HEK293T (cell line): Measurements from ENCODE around the gene LANCL1.

Source experiments
- CTCF ChIA-PET: fragments of 350-600 bp; formaldehyde crosslinking; extraction: SDS; loops from one replicate; lab custom pipeline; 2021; ENCODE audit warnings: antibody characterized with exemption, inconsistent platforms; lab: Yijun Ruan, JAX
- POLR2A ChIA-PET: fragments of 350-600 bp; formaldehyde crosslinking; extraction: SDS; loops from one replicate; lab custom pipeline; 2020; ENCODE audit warnings: antibody characterized with exemption, inconsistent platforms; lab: Yijun Ruan, JAX
- DNase-seq: peaks from one replicate; pipeline ENCODE4 v3.0.0; 2012; ENCODE audit warnings: mixed read lengths; ENCODE audit errors: extremely low spot score
- ARNT ChIP-seq: fragments of 450-650 bp; IDR thresholded peaks from 2 replicates; pipeline ENCODE4 v1.6.1; 2017; ENCODE audit warnings: mild to moderate bottlenecking
- BHLHE40 ChIP-seq: fragments of 450-650 bp; IDR thresholded peaks from 2 replicates; pipeline ENCODE4 v1.6.1; 2016; ENCODE audit warnings: mild to moderate bottlenecking, moderate library complexity, borderline replicate concordance
- CTBP1 ChIP-seq: fragments of 450-650 bp; IDR thresholded peaks from 2 replicates; pipeline ENCODE4 v1.6.1; 2016; ENCODE audit warnings: borderline replicate concordance
- ELF4 ChIP-seq: fragments of 450-650 bp; IDR thresholded peaks from 2 replicates; pipeline ENCODE4 v1.6.1; 2017; ENCODE audit warnings: antibody characterized with exemption
- FOXA1 ChIP-seq: fragments of 450-650 bp; IDR thresholded peaks from 2 replicates; pipeline ENCODE4 v1.6.1; 2016; ENCODE audit warnings: mild to moderate bottlenecking
- FOXK2 ChIP-seq: fragments of 450-650 bp; IDR thresholded peaks from 2 replicates; pipeline ENCODE4 v1.6.1; 2016; ENCODE audit warnings: mild to moderate bottlenecking
- FOXM1 ChIP-seq: fragments of 450-650 bp; IDR thresholded peaks from 2 replicates; pipeline ENCODE4 v1.6.1; 2017; ENCODE audit warnings: mild to moderate bottlenecking, borderline replicate concordance
- HDGF ChIP-seq: fragments of 450-650 bp; IDR thresholded peaks from 2 replicates; pipeline ENCODE4 v1.6.1; 2017; ENCODE audit warnings: antibody characterized with exemption, borderline replicate concordance
- L3MBTL2 ChIP-seq: fragments of 450-650 bp; conservative IDR thresholded peaks from 2 replicates; pipeline ENCODE4 v1.6.1; 2016; ENCODE audit warnings: mild to moderate bottlenecking
- LEF1 ChIP-seq: fragments of 450-650 bp; IDR thresholded peaks from 2 replicates; pipeline ENCODE4 v1.6.1; 2017; ENCODE audit warnings: mild to moderate bottlenecking, borderline replicate concordance
- NFRKB ChIP-seq: fragments of 450-650 bp; IDR thresholded peaks from 2 replicates; pipeline ENCODE4 v1.6.1; 2016; ENCODE audit warnings: mild to moderate bottlenecking, moderate library complexity
- PKNOX1 ChIP-seq: fragments of 450-650 bp; IDR thresholded peaks from 2 replicates; pipeline ENCODE4 v1.6.1; 2016
- SP1 ChIP-seq: fragments of 450-650 bp; IDR thresholded peaks from 2 replicates; pipeline ENCODE4 v1.6.1; 2017
- SUZ12 ChIP-seq: fragments of 450-650 bp; IDR thresholded peaks from 2 replicates; pipeline ENCODE4 v1.6.1; 2016; ENCODE audit warnings: mild to moderate bottlenecking
- TARDBP ChIP-seq: fragments of 450-650 bp; IDR thresholded peaks from 2 replicates; pipeline ENCODE4 v1.6.1; 2016
- ZNF384 ChIP-seq: fragments of 450-650 bp; IDR thresholded peaks from 2 replicates; pipeline ENCODE4 v1.6.1; 2016

LANCL1 gene

GRCh38 chr2:210480764-210481163 is 4.2 kb upstream of the LANCL1 start:
- no peak for TF ChIP-seq FOXK2
- TF ChIP-seq HDGF, result no peak
- TF ChIP-seq CTBP1, result no peak
- TF ChIP-seq SUZ12, result no peak
- no peak for TF ChIP-seq NFRKB
- no peak for TF ChIP-seq FOXA1
- TF ChIP-seq L3MBTL2, result no peak
- TF ChIP-seq LEF1, result no peak
- no peak for DNase-seq
- CTCF ChIA-PET, result no interaction called here
- POLR2A ChIA-PET, result no interaction called here

GRCh38 chr2:210480079-210480478 is 3.5 kb upstream of the LANCL1 start:
- TF ChIP-seq ZNF384 (no peak), L3MBTL2 (no peak), ARNT (no peak), ELF4 (no peak), BHLHE40 (no peak), SUZ12 (no peak), CTBP1 (no peak), NFRKB (no peak), FOXM1 (no peak), LEF1 (no peak), SP1 (no peak), FOXK2 (no peak), PKNOX1 (no peak), TARDBP (no peak)
- DNase-seq, result no peak
- POLR2A ChIA-PET, result no interaction called here
- CTCF ChIA-PET, result no interaction called here

- no peak for DNase-seq
- CTCF ChIA-PET, result no interaction called here
- POLR2A ChIA-PET, result no interaction called here
- TF ChIP-seq TARDBP, result no peak
- no peak for TF ChIP-seq L3MBTL2
- TF ChIP-seq CTBP1, result no peak
- no peak for TF ChIP-seq FOXK2
- no peak for TF ChIP-seq HDGF
- no peak for TF ChIP-seq SUZ12
- no peak for TF ChIP-seq ELF4
- TF ChIP-seq LEF1, result no peak
- no peak for TF ChIP-seq SP1
- TF ChIP-seq PKNOX1, result no peak
- no peak for TF ChIP-seq ARNT
- TF ChIP-seq FOXA1, result no peak
- TF ChIP-seq ZNF384, result no peak
- no peak for TF ChIP-seq BHLHE40
- no peak for TF ChIP-seq FOXM1
- no peak for TF ChIP-seq NFRKB
Measured at GRCh38 chr2:210478661-210479060, 2.1 kb upstream of the LANCL1 start.

- DNase-seq, result peak; percentile 58
- TF ChIP-seq L3MBTL2 (0 out of 2 replicates have a peak, but pooled peaks have one; percentile 18), SUZ12 (no peak)
- CTCF ChIA-PET, result no interaction called here
- POLR2A ChIA-PET, result no interaction called here
Measured at GRCh38 chr2:210477496-210477895, 937 bp upstream of the LANCL1 start.

- no peak for TF ChIP-seq NFRKB
- no peak for TF ChIP-seq TARDBP
- no peak for TF ChIP-seq ZNF384
- no peak for TF ChIP-seq SUZ12
- no peak for TF ChIP-seq ELF4
- TF ChIP-seq HDGF, result no peak
- no peak for TF ChIP-seq LEF1
- no peak for TF ChIP-seq SP1
- TF ChIP-seq CTBP1, result no peak
- no peak for TF ChIP-seq ARNT
- TF ChIP-seq BHLHE40, result no peak
- no peak for TF ChIP-seq FOXM1
- no peak for TF ChIP-seq FOXK2
- no peak for TF ChIP-seq L3MBTL2
- no peak for TF ChIP-seq FOXA1
- ChIA-PET POLR2A (no interaction called here), CTCF (interaction anchor here (0.9 kb wide), 1 partner anchor 29 kb away, joined by 3 read pairs; no protein-coding TSS in a partner anchor)
- DNase-seq, result no peak
Measured at GRCh38 chr2:210475706-210476105, 853 bp downstream of the LANCL1 start.

GRCh38 chr2:210474776-210475175 is 1.8 kb downstream of the LANCL1 start:
- CTCF ChIA-PET, result no interaction called here
- DNase-seq, result no peak
- POLR2A ChIA-PET, result no interaction called here
- TF ChIP-seq LEF1 (no peak), SUZ12 (no peak), FOXK2 (no peak), ELF4 (no peak), ARNT (no peak), NFRKB (no peak), FOXA1 (no peak), ZNF384 (no peak), TARDBP (no peak), BHLHE40 (no peak), PKNOX1 (no peak), FOXM1 (no peak), CTBP1 (no peak), SP1 (no peak), L3MBTL2 (no peak), HDGF (no peak)

GRCh38 chr2:210461401-210461800 is 15.2 kb downstream of the LANCL1 start:
- CTCF ChIA-PET, result no interaction called here
- no peak for TF ChIP-seq NFRKB
- no peak for TF ChIP-seq LEF1
- no peak for TF ChIP-seq TARDBP
- no peak for TF ChIP-seq HDGF
- TF ChIP-seq CTBP1, result no peak
- no peak for TF ChIP-seq ELF4
- no peak for TF ChIP-seq FOXA1
- TF ChIP-seq L3MBTL2, result no peak
- TF ChIP-seq BHLHE40, result no peak
- TF ChIP-seq FOXM1, result no peak
- no peak for DNase-seq
- POLR2A ChIA-PET, result no interaction called here
